K562 (cell line): ENCODE measurements around the gene PIWIL1. TPM values are rescaled to one million over a fixed set of nuclear protein-coding genes. Genes with fewer than 3 reads are reported as not detected.

Experiments
- ARID3B ChIP-seq: fragments of 250-450 bp; sonication (Bioruptor Pico); IDR thresholded peaks from 2 replicates; pipeline ENCODE4 v1.4.0; 2020; ENCODE audit warnings: borderline replicate concordance
- SRSF3 ChIP-seq: fragments of 200-400 bp; formaldehyde crosslinking; IDR thresholded peaks from 2 replicates; pipeline ENCODE4 v1.6.1; 2016; ENCODE audit warnings: mild to moderate bottlenecking, low read length, moderate library complexity; ENCODE audit not compliant: insufficient read depth
- THRAP3 ChIP-seq: fragments of 450-650 bp; IDR thresholded peaks from 2 replicates; pipeline ENCODE4 v1.6.1; 2016; ENCODE audit warnings: mild to moderate bottlenecking, inconsistent platforms, borderline replicate concordance
- ZFP91 ChIP-seq: sonication (generic); formaldehyde crosslinking; IDR thresholded peaks from 2 replicates; pipeline ENCODE4 v1.8.0; 2022; ENCODE audit warnings: mild to moderate bottlenecking, missing genetic modification reagents
- ZNF778 ChIP-seq: fragments of 450-650 bp; formaldehyde crosslinking; IDR thresholded peaks from 2 replicates; pipeline ENCODE4 v1.4.0; 2020; ENCODE audit warnings: mild to moderate bottlenecking, moderate library complexity
- polyA plus RNA-seq, 8 experiments: library from polyadenylated mRNA; depleted of rRNA in 4 of 8; stranded (reverse) in 5 of 8; unstranded in 3 of 8; fragments of >200 nt; fragmentation: Nextera tagmentation in 2 of 8; fragmentation: Illumina TruSeq in 1 of 8; extraction: Ambion mirVana in 2 of 8; extraction: Trizol in 1 of 8; gene quantifications; 2 replicates each; pipeline versions ENCODE4 v1.2.1 to v1.2.3, GENCODE V29; 2011 to 2014; ENCODE audit warnings: inconsistent platforms in 1 of 8, missing spikeins in 1 of 8
- total RNA-seq, 7 experiments: library from RNA; depleted of rRNA in 6 of 7; stranded (reverse); fragments of >200 nt in 6 of 7; fragmentation: Illumina TruSeq in 2 of 7; extraction: Trizol in 2 of 7; gene quantifications; 2 replicates each; pipeline versions ENCODE4 v1.2.1 to v1.2.3, GENCODE V29; 2011 to 2021; ENCODE audit warnings: low replicate concordance in 1 of 7
- TF ChIP-seq, protein P1 (sequence below): fragments of 250-450 bp; sonication (Bioruptor Pico); IDR thresholded peaks from 2 replicates; pipeline ENCODE4 v1.4.0; 2020; ENCODE audit warnings: mild to moderate bottlenecking, moderate library complexity, borderline replicate concordance
- TF ChIP-seq, protein P2 (sequence below): sonication (generic); formaldehyde crosslinking; IDR thresholded peaks from 2 replicates; pipeline ENCODE4 v1.8.1; 2023; ENCODE audit warnings: mild to moderate bottlenecking, missing genetic modification reagents
- TF ChIP-seq, protein P3 (sequence below): fragments of 200-800 bp; sonication (Bioruptor generic); IDR thresholded peaks from 2 replicates; pipeline ENCODE4 v1.6.1; 2016; ENCODE audit warnings: missing genetic modification characterization, missing compliant biosample characterization

PIWIL1 gene
- total and polyA plus RNA-seq, 9 of the 15 experiments (the other 6 are each of a cell fraction or from before 2014, with no cell fraction given): not detected

DNA sequence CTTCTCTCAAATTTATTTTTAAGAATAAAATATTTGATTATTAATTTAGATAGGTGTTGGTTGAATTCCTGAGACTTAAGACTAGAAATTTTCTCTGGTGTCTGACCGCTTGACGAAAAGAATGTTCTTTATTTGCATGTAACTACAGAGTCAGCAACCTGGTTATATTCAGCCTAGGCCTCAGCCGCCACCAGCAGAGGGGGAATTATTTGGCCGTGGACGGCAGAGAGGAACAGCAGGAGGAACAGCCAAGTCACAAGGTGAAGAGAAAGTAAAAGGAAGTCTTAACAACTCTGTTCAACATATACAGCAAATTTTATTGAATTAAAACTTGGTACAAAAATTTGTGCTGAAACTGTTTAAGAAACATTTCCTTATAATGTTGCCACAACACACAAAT lies 5.2 kb downstream of the PIWIL1 start (continued):
- TF ChIP-seq ZFP91 (CRISPR knock-in tag): no peak
- TF ChIP-seq, protein P1, sequence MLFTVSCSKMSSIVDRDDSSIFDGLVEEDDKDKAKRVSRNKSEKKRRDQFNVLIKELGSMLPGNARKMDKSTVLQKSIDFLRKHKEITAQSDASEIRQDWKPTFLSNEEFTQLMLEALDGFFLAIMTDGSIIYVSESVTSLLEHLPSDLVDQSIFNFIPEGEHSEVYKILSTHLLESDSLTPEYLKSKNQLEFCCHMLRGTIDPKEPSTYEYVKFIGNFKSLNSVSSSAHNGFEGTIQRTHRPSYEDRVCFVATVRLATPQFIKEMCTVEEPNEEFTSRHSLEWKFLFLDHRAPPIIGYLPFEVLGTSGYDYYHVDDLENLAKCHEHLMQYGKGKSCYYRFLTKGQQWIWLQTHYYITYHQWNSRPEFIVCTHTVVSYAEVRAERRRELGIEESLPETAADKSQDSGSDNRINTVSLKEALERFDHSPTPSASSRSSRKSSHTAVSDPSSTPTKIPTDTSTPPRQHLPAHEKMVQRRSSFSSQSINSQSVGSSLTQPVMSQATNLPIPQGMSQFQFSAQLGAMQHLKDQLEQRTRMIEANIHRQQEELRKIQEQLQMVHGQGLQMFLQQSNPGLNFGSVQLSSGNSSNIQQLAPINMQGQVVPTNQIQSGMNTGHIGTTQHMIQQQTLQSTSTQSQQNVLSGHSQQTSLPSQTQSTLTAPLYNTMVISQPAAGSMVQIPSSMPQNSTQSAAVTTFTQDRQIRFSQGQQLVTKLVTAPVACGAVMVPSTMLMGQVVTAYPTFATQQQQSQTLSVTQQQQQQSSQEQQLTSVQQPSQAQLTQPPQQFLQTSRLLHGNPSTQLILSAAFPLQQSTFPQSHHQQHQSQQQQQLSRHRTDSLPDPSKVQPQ (CRISPR knock-in tag): no peak
- TF ChIP-seq ARID3B (CRISPR knock-in tag): no peak
- TF ChIP-seq, protein P2, sequence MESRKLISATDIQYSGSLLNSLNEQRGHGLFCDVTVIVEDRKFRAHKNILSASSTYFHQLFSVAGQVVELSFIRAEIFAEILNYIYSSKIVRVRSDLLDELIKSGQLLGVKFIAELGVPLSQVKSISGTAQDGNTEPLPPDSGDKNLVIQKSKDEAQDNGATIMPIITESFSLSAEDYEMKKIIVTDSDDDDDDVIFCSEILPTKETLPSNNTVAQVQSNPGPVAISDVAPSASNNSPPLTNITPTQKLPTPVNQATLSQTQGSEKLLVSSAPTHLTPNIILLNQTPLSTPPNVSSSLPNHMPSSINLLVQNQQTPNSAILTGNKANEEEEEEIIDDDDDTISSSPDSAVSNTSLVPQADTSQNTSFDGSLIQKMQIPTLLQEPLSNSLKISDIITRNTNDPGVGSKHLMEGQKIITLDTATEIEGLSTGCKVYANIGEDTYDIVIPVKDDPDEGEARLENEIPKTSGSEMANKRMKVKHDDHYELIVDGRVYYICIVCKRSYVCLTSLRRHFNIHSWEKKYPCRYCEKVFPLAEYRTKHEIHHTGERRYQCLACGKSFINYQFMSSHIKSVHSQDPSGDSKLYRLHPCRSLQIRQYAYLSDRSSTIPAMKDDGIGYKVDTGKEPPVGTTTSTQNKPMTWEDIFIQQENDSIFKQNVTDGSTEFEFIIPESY (CRISPR knock-in tag): no peak
- TF ChIP-seq, protein P3, sequence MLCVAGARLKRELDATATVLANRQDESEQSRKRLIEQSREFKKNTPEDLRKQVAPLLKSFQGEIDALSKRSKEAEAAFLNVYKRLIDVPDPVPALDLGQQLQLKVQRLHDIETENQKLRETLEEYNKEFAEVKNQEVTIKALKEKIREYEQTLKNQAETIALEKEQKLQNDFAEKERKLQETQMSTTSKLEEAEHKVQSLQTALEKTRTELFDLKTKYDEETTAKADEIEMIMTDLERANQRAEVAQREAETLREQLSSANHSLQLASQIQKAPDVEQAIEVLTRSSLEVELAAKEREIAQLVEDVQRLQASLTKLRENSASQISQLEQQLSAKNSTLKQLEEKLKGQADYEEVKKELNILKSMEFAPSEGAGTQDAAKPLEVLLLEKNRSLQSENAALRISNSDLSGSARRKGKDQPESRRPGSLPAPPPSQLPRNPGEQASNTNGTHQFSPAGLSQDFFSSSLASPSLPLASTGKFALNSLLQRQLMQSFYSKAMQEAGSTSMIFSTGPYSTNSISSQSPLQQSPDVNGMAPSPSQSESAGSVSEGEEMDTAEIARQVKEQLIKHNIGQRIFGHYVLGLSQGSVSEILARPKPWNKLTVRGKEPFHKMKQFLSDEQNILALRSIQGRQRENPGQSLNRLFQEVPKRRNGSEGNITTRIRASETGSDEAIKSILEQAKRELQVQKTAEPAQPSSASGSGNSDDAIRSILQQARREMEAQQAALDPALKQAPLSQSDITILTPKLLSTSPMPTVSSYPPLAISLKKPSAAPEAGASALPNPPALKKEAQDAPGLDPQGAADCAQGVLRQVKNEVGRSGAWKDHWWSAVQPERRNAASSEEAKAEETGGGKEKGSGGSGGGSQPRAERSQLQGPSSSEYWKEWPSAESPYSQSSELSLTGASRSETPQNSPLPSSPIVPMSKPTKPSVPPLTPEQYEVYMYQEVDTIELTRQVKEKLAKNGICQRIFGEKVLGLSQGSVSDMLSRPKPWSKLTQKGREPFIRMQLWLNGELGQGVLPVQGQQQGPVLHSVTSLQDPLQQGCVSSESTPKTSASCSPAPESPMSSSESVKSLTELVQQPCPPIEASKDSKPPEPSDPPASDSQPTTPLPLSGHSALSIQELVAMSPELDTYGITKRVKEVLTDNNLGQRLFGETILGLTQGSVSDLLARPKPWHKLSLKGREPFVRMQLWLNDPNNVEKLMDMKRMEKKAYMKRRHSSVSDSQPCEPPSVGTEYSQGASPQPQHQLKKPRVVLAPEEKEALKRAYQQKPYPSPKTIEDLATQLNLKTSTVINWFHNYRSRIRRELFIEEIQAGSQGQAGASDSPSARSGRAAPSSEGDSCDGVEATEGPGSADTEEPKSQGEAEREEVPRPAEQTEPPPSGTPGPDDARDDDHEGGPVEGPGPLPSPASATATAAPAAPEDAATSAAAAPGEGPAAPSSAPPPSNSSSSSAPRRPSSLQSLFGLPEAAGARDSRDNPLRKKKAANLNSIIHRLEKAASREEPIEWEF (CRISPR knock-in tag): no peak
- no peak for TF ChIP-seq THRAP3
- TF ChIP-seq SRSF3: no peak
- no peak for TF ChIP-seq ZNF778 (CRISPR knock-in tag)
